A673 (cell line): ENCODE results near the gene PRSS27. TPM values are rescaled to one million over a fixed set of nuclear protein-coding genes. Genes with fewer than 3 reads are reported as not detected.

ENCODE experiments used
- BruUV-seq: library from RNA; stranded (reverse); fragments of 400-500 nt; replicated peaks from 2 replicates; lab custom pipeline; 2021; lab: Mats Ljungman, UMichigan
- CTCF ChIA-PET: fragments of 300-600 bp; sonication (Branson Sonifier 250); formaldehyde crosslinking; loops from one replicate; lab custom pipeline; 2022; ENCODE audit warnings: antibody characterized with exemption; lab: Charles Lee
- POLR2A ChIA-PET: fragments of 300-600 bp; sonication (Branson Sonifier 250); formaldehyde crosslinking; loops from one replicate; lab custom pipeline; 2022; ENCODE audit warnings: antibody characterized with exemption; ENCODE audit not compliant: low non-redundant PET; lab: Charles Lee
- DNase-seq: peaks from one replicate; pipeline ENCODE4 v3.0.0-alpha.2; 2015; ENCODE audit warnings: low spot score
- H3K27ac ChIP-seq: fragments of 200-600 bp; sonication (generic); 2 replicates; pipeline ENCODE4 v1.5.1; 2016; ENCODE audit warnings: mixed run types, low read depth, mild to moderate bottlenecking, mixed read lengths, antibody characterized with exemption, low read length; ENCODE audit not compliant: poor library complexity, severe bottlenecking
- H3K27me3 ChIP-seq: fragments of 200-600 bp; sonication (generic); replicated peaks from 2 replicates; pipeline ENCODE4 v1.6.1; 2017; ENCODE audit warnings: mixed run types, low read depth, mild to moderate bottlenecking, mixed read lengths, antibody characterized with exemption, low read length; ENCODE audit not compliant: insufficient read depth, poor library complexity
- H3K36me3 ChIP-seq: fragments of 200-600 bp; sonication (generic); 2 replicates; pipeline ENCODE4 v1.6.1; 2016; ENCODE audit warnings: mixed run types, mild to moderate bottlenecking, mixed read lengths, antibody characterized with exemption, low read length; ENCODE audit not compliant: insufficient read depth, poor library complexity, severe bottlenecking
- H3K4me1 ChIP-seq: fragments of 200-600 bp; sonication (generic); 2 replicates; pipeline ENCODE4 v1.6.1; 2017; ENCODE audit warnings: mixed run types, mild to moderate bottlenecking, mixed read lengths, antibody characterized with exemption, low read length; ENCODE audit not compliant: insufficient read depth, poor library complexity, severe bottlenecking
- H3K4me3 ChIP-seq: fragments of 200-600 bp; sonication (generic); 2 replicates; pipeline ENCODE4 v1.5.1; 2016; ENCODE audit warnings: low read depth, mixed run types, mild to moderate bottlenecking, mixed read lengths, low read length; ENCODE audit not compliant: poor library complexity, severe bottlenecking
- H3K9me3 ChIP-seq: fragments of 200-600 bp; sonication (generic); 2 replicates; pipeline ENCODE4 v1.6.1; 2016; ENCODE audit warnings: mixed run types, low read depth, mild to moderate bottlenecking, mixed read lengths, antibody characterized with exemption, low read length; ENCODE audit not compliant: poor library complexity, severe bottlenecking
- CTCF ChIP-seq: fragments of 300-800, 200-600 bp; sonication (generic); conservative IDR thresholded peaks from 2 replicates; pipeline ENCODE4 v1.5.1; 2017; ENCODE audit warnings: low read depth, mild to moderate bottlenecking, antibody characterized with exemption, low read length, moderate library complexity, mixed read lengths
- EZH2 ChIP-seq: fragments of 200-600 bp; sonication (generic); IDR thresholded peaks from 2 replicates; pipeline ENCODE4 v1.6.1; 2017; ENCODE audit warnings: borderline replicate concordance, low read depth, mild to moderate bottlenecking, mixed read lengths, antibody characterized with exemption, low read length; ENCODE audit not compliant: poor library complexity, severe bottlenecking
- intact Hi-C: fragments of 100-400 bp; cut with micrococcal nuclease; formaldehyde crosslinking; loops from one replicate; pipeline ENCODE4 v1.10.0; 2022; ENCODE audit not compliant: unreplicated experiment
- total RNA-seq: library from RNA; stranded (reverse); gene quantifications from 2 replicates; pipeline ENCODE4 v1.2.3, GENCODE V29; 2021

The PRSS27 gene
- total RNA-seq, 1 experiment from 2014 or later = 1.3 TPM

DNA sequence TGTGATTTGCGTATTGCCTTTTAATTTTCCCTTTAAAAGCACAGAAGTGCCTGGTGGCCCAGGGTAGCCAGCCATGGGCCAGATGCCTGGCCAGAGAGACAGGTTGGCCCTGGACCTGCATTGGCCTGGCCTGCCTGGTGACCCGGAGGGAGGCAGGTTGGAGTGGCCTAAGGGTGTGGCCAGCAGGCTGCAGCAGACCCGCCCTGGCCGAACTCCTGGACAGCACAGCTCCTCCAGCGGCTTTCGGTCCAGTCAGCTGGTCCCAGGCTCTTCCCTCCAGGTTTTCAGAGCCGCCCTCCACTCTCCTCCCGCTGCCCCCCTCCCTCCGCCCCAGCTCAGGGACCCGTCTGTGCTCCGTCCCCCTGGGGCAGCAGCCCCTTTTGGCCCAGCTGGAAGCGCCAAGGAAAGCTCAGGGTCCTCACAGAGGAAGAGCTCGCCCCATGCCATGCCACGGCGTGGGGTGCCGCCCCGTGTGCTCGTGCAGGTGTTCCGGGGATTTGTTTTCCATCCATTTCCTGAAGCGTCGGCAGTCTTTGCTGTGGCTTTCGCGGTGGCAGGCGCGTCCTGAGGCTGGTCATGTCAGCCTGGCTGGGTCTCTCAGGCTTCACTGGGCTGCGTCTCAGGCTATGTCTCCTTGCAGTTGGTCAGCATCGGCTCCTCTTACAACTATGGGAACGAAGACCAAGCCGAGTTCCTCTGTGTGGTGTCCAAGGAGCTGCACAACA, 18.1 kb downstream of the PRSS27 start:
- H3K27ac ChIP-seq = no peak overlapping the region
- H3K9me3 ChIP-seq = no peaks in the 10 kb centered on the region
- POLR2A ChIA-PET = no interaction called here
- no peaks in the 10 kb centered on the region for H3K4me1 ChIP-seq
- H3K4me3 ChIP-seq = no peak overlapping the region
- H3K27me3 ChIP-seq = no peaks in the 10 kb centered on the region
- no peak for DNase-seq
- CTCF ChIA-PET = no interaction called here
- intact Hi-C loops = no loop called here
- BruUV-seq = no TSS peak
- TF ChIP-seq CTCF = no peak
- no peak for TF ChIP-seq EZH2
- H3K36me3 ChIP-seq = peaks cover 5% of the 10 kb centered on the region

- DNase-seq = no peak
- Histone ChIP-seq H3K9me3 (no peaks in the 10 kb centered on the region), H3K27me3 (no peaks in the 10 kb centered on the region), H3K27ac (no peak overlapping the region), H3K4me3 (no peak overlapping the region), H3K36me3 (peaks cover 5% of the 10 kb centered on the region), H3K4me1 (no peaks in the 10 kb centered on the region)
- TF ChIP-seq CTCF (no peak), EZH2 (no peak)
- no TSS peak for BruUV-seq
- CTCF ChIA-PET = no interaction called here
- POLR2A ChIA-PET = no interaction called here
- intact Hi-C loops = no loop called here
Measured at GRCh38 chr16:2701272-2701671, 18.8 kb downstream of the PRSS27 start.

GRCh38 chr16:2700786-2701185, 19.2 kb downstream of the PRSS27 start:
- Histone ChIP-seq H3K27me3 (no peaks in the 10 kb centered on the region), H3K4me1 (no peaks in the 10 kb centered on the region), H3K9me3 (no peaks in the 10 kb centered on the region), H3K27ac (no peak overlapping the region), H3K36me3 (peaks cover 5% of the 10 kb centered on the region), H3K4me3 (no peak overlapping the region)
- intact Hi-C loops = no loop called here
- no peak for TF ChIP-seq CTCF
- no peak for TF ChIP-seq EZH2
- POLR2A ChIA-PET = no interaction called here
- DNase-seq = no peak
- CTCF ChIA-PET = no interaction called here
- BruUV-seq = no TSS peak
